SKM-1 treated with dmso at 0.1 percent for 144 hours (cell line): Measurements from ENCODE around the gene SLC26A9.
"Not testable (repeated sequence)": the region's sequence is repeated elsewhere in the genome, so short reads cannot be mapped to it uniquely, and the experiment has no call there.

ENCODE experiments used
- DNase-seq: peaks from one replicate; lab custom pipeline; 2025; ENCODE audit not compliant: unreplicated experiment; lab: John Stamatoyannopoulos, UW

The SLC26A9 gene

DNA sequence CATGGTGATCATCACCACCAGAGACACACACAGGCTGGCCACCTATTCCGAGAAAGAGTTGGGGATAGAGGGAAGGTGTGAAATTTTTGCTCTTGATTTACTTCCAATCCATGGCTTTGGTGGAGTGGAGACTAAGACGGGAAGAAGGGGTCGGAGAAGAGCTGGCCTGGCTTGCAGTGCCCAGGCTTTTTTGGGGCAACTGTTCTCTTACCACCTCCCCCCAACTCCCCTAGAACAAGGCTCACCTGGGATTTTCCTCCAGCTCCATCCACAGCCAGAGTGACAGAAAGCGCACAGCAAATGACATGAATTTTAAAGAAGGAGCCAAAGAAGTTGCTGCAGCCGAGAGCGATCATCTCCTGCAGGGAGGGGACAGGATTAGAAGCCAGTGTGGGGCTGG is 16.0 kb downstream of the SLC26A9 start:
- no peak for DNase-seq

DNA sequence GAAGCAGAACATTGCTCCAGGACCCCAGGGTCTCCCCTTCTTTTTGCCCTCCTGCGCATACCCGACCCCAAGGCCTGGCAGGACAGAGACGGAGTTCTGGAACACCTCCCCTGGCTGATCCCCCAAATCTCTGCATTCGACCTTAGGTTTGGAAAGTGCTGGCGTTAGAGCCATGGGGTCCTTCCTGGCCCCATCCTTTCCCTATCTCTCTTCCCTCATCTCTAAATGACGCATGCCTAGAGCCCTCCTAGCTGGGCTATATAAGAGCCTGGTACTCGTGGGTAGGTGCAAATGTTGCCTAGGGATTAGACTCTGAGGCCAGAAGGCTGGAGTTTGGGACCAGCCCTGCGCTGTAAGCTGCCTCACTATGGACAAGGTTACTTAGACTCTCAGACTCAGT is 16.6 kb downstream of the SLC26A9 start:
- no peak for DNase-seq

DNA sequence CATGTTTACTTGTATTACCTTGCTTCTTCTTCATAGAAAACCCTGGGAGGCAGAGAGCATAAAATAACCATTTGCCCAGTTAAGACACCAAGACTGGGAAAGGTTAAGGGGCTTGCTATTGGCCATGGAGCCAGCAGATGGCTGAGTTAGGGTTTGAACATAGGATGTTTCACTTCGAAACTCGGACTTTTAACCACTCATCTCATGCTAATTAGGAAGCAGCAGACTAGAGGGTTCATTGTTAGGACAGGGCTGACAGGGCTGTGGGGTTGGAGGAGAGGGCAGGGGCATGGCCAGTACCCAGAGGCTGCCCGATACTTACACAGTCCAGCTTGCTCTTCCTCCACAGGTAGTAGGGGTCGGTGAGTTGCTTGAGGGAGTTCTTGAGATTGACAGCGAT is 17.0 kb downstream of the SLC26A9 start:
- no peak for DNase-seq

DNA sequence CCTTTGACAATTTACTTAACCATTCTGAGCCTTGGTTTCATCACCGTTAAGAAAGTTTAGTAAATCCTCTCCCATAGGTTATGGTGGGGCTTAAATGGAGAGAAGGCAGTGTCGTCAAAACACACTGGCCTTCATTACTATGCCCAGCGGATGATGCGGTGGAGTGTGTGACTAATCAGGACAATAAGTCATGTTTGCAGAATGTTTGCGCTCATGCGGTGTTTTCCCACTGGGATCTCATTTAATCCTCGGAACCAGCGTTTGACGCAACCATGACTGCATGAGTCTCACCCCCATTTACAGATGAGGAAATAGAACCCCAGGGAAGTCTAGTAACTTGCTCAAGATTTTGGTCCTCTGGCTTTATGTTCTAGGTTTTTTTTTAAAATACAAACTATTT is 17.5 kb downstream of the SLC26A9 start:
- DNase-seq = no peak

DNA sequence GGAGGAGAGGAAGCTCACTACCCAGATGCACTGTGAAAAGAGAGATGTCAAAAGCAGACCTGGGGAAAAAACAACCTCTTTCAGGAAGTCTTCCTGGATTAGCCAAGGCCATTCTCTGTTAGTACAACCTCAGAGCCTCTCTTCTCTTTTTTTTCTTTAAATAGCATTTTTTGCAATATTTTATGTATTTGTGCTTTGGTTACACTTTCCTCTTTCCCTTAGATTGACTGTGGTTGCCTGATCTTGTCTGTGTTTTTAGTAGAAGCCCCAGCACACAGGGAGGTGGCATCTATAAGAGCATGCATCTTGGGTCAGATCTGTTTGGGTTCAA is 18.8 kb downstream of the SLC26A9 start:
- peak; percentile 96 for DNase-seq

DNA sequence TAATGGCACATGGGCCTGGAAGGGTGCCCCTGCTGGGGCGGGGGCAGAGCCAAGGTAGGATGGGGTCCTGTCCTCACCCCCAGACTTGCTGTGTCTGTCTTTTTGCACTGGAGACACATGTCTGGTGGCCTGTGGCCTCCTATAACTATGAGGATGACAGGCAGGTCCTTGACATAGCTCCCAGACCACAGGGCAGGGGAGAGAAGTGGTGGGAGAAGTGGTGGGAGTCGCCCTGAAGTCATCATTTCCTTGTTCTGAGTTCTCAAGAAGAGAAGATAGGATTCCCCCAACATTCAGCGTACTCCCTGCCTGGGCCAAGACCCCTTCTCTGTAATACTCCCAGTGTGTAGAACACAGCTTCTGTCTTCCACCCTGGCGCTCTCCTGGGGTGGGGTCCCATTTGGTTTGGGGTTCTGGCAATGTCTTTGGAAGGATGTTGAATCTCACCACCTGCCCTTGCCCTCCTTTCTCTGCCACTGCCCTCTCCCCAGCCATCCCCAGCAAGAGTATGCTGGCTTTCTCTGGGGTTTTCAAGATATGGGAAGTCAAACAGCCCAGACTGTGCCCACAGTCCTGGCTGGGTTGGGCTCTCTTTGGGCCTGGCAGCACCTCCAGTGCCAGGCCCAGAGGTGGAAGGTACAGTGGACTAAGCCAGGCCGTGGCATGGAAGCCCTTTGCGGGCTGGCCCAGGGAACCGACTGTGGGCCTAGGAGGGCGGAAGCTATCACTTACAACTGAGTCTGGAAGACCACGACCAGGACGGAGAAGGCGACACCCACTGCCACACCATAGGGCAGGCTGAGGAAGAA is 19.4 kb downstream of the SLC26A9 start:
- no peak for DNase-seq

DNA sequence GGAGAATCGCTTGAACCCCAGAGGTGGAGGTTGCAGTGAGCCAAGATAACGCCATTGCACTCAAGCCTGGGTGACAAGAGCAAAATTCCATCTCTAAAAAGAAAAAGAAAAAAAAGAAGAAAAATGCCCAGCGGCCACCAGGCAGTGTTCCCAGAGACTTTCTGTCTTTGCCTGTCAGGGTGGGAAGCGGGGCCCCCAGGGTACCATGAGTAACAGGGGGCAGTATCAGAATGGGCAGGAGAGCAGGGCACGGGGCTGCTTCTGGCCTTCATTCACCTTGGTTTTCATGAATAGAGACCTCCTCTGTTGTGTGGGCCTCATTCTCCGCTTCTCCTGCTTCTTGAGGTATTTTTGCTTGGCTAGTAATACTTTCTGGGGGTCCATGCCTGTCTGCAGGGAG is 20.4 kb downstream of the SLC26A9 start:
- DNase-seq = no peak

DNA sequence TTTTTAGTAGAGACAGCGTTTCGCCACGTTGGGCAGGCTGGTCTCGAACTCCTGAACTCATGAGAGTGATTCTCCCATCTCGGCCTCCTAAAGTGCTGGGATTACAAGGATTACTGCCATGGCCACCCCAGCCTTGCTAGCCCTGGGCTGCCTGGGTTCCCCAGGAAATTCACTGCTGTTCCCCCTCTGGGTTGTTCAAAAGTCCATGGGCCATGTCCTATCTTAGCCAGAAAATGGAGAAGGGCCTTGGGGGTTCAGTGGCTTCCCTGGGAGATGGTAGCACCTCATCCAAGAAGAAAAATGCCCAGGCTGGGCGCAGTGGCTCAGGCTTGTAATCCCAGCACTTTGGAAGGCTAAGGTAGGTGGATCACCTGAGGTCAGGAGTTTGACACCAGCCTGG is 20.9 kb downstream of the SLC26A9 start:
- DNase-seq = no peak

DNA sequence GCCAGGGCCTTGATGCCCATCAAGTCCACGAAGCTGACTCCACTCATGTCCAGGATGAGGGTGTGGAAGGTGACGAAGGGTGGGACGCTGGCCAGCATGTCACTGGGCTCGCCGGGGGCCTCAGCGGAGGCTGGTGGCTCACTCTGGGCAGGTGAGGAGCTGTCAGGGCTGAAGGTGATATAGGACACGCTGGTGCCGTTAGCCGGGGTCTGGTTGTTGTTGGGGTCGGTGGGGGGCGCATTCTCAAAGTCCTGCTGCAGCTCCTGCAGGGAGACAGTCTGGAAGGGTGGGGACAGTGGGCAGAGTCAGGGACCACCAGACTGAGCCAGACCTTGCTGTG is 21.7 kb downstream of the SLC26A9 start:
- DNase-seq = no peak

DNA sequence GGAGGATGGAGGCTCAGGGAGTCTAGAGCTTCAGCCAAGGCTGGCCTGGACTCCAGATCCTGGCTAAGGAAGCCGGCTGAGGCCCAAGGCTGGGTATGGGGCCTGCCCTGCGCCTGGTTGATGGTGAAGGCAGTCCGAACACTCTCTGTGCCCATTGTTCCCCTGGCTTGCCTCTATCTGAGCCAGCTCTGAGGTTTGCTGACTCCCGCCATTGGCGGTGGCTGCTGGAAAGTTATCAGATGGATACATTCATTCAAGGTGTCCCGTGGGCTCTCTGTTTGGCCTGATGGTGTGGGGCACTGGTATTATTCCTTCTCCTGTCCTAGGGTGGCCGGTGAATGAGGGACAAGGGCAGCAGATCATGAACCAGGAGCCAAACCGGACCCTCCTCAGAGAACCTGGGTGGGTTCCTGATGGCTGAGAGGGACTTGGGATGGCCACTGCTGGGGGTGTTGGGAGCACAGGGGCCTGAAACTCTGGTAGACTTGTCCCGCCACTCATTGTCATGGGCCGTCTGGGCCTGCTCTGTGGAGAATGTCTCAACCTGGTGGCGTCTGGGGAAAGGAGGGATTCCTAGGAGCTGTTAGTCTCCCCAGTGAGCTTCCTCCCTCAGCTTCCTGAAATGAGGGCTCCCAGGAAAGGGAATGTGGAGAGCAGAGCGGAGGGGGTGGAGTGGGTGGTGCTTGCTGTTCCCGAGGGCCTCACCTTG is 22.2 kb downstream of the SLC26A9 start:
- no peak for DNase-seq

DNA sequence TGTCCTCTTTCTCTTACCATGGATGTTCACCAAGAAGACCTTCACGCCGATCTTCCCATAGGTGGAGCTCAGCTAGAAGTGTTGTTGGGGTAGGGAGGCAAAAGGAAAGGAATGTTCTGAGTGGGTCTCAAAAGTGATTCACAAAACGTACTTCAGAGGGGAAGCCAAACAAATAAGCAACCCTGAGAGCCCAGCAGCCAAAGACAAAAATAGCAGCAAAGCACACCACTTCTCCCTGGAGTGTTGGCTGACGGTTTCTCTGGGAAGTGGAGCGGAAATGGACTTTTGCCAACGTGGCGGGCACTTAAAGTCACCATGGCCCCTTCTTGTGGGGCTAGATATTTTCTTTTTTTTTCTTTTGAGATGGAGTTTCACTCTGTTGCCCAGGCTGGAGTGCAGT is 23.1 kb downstream of the SLC26A9 start:
- DNase-seq = no peak

DNA sequence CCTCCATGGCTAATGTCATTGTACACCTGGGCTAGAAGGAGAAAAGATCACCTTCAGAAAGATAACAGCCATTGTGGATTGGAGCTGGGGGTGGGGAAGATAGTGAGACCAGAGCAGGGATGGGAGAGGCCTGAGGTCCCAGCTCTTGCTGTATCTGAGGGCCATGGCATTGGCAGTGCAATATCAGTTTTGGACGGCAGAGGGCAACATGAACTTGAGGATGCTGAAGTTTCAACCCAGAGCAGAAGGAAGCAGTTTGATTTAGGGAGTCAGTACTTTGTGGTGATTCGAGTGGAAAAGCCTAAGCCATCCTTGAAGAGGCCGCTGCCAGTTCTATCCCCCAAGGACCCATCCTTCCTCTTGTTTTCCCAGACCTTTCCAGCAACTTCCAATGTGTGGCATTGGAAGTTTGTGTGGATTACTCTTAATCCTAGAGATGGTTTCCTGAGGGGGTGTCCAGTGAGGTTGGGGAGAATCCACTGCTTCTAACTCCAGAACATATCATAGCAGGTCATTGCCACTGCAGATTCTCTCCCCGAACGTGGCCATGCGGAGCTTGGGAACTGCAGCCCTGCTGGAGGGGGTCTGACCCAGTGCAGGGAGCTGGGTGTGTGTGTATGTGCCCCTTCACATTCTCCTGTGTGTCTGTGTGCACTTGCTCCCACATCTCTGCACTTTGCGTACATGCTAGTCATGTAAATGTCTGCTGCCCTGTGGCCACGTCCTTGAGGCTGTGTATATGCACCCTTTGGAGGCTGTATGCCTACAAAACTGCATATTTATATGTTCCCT is 24.1 kb downstream of the SLC26A9 start:
- peak; percentile 88 for DNase-seq

DNA sequence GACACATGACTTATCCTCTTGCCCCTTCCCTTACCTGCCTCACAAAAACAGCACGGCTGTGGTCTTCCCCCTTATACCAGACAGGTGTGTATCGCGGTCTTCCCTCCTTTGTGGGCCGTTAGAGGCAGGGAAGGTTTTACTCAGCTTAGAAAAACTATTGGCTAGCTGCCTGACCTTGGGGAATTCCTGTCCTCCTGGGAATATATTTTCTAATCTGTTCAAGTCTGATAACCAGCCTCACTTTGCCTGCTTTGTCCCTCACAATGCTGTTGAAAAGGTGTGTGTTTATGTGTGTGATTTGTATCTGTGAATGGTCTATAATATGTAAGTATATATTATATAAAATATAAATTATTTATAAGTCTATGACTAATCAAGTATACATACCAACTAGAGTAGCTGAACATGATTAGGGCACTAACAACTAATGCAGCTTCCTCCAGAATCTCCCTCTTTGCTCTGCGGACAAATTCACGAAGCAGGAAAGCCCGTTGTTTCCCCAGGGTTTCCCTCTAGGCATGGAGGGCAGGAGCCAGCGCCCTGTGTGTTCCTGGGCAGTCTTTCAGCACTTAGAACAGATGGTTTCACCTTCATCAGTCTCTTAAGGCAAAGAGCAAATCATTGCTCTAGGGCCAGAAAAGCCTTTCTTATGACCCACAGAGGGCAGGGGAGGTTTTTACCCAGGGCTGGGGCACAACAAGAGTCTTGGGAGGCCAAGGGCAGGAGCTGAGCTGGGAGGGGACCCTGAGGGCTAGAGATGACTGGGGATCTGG is 25.6 kb downstream of the SLC26A9 start:
- DNase-seq = no peak

DNA sequence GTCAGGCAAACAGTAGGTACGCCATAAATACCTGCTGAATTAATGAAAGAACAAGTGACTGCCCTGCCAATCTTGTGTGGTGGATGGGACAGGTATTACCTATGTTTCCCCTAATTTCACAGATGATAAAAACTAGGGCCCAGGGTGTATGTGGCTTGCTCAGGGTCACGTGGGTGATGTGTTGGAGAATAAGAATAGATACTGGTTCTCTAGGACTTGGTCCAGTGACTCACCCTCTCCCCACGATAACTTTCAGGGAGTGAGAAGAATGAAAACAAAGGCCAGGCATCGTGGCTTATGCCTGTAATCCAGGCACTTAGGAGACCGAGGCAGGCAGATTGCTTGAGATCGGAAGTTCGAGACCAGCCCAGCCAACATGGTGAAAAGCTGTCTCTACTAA is 26.7 kb downstream of the SLC26A9 start:
- DNase-seq = no peak

DNA sequence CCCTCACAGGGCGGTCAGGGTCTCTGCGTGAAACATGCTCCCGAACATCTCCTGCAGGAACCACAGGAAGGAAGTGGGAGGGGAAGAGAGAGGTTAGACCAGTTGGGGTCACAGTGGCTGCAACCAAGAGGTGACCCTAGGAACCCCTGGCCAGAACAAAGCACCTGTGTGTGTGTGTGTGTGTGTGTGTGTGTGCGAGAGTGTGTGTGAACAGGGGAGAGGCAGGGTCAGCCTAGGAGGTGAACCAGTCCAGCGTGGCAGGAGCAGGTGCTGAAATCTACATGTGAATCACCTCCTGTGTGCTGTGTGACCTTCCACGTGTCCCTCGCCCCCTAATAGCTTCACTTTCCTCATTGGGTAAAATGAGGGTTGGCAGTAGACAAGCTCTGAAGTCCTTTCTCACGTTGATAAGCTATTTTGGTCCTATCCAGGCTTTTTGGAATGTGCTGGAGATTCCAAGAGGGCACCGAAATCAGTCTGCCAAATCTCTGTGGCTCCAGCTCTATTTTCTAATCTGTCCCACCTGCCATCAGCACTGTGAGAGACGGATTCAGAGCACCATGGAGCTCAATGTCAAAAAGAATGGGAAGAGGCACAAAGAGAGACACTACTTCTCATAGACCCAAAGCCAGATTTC is 27.8 kb downstream of the SLC26A9 start:
- DNase-seq = no peak

DNA sequence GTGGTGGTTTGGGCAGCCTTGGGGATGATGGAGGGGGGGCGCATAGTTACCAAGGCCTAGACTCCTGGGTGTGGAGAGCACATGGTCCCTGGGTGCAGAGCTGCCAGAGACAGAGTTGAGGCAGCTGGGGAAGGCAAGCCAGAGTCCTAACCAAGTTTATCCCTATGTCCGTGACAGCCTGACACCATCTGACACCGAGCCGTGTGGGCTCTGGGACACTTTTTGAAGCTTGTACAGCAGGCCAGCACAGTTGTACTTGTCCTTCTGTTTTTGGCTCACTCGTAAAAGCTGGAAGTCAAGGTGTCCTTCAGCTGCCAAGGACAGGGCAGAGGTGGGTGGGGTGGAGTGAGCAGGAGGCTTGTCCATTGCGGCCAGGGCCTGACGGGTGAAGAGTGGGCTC is 28.5 kb downstream of the SLC26A9 start:
- no peak for DNase-seq

DNA sequence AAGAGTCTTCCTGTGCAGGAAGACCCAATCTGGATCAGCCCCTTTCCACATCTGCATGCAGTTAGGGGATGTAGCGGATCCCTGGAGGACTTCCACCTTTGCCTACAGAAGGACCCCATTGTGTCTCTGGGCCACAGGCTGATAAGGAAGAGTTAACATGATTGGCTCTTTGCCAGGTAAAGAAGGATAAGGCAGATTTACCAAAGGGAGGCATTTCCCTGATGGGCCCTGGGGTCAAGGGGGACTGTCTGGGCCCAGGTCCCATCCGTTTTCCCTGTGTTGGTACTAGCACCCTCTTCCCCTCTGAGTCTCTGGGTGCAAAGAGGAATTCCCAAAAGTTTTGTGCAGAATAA is 29.1 kb downstream of the SLC26A9 start:
- no peak for DNase-seq

DNA sequence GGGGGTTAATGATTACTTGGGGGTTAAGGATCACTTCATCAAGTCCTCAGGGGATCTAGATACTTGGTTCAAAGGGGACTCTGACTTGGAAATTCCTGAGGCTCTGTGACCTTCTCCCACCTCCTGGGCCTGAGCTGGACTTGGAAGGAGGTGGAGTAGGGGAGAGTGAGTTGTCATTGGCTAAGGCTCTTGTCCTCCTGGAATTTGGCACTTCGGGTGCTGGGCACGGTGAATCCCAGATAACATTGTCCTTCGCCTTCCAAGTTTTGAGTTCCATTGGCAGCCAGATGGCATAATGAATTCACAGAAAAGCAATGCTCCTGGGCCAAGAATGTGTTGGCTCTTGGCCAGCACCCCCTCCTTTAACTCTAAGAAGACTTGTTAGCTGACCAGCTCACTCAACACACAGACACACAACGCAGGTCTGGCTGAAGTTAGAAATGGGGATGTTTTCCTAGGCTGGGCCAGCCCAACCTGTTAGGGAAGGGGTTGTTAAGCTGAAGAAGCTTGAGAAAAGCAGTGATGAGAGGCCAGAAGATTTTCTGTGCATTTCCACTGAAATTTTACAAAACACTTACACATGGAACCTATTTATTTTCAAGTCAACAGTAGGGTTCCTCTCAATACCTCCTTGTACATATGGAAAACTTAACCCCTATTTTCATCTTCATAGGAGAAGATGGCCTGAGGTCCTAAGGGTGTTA is 29.7 kb downstream of the SLC26A9 start:
- no peak for DNase-seq

DNA sequence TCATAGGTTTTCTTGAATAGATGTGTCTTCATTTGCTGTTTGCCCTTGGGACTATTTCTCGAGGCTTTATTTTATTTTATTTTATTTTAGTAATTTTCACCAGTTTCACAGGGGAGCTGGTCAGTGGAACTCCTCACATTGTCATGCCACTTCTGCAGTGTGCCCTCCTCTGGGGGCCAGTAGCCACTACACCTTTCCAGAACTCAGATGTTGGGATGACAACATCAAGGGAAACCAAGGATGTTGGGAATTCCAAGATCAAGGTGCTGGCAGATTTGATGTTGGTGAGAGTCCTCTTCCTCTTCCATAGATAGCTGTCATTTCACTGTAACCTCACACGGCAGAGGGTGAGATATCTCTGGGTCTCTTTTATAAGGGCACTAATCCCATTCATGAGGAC is 35.5 kb downstream of the SLC26A9 start:
- DNase-seq = no peak

DNA sequence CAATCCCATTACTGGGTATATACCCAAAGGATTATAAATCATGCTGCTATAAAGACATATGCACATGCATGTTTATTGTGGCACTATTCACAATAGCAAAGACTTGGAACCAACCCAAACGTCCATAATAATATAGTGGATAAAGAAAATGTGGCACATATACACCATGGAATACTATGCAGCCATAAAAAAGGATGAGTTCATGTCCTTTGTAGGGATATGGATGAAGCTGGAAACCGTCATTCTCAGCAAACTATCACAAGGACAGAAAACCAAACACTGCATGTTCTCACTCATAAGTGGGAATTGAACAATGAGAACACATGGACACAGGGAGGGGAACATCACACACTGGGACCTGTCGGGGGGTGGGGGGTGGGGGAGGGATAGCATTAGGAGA is 38.2 kb downstream of the SLC26A9 start:
- not testable (repeated sequence) for DNase-seq
